ENCODE results near the gene PTPRE.
A peak's percentile ranks its signal among the peaks of the same experiment; 100 is the strongest.

The PTPRE gene

GRCh38 chr10:127999297-128000129 lies 92.6 kb downstream of the PTPRE start:
- no peak for DNase-seq (ENCODE audit: low read depth in 2 of 2)

GRCh38 chr10:128000471-128001362 lies 93.8 kb downstream of the PTPRE start:
- DNase-seq (ENCODE audit: low read depth in 2 of 2): no peak

GRCh38 chr10:128001363-128001745 lies 94.5 kb downstream of the PTPRE start:
- no peak for DNase-seq (ENCODE audit: low read depth in 2 of 2)

- DNase-seq (ENCODE audit: low read depth in 2 of 2): no peak
These were observed 94.9 kb downstream of the PTPRE start for GRCh38 chr10:128001849-128002248.

- no peak for DNase-seq (ENCODE audit: low read depth in 2 of 2)
These were observed 96.6 kb downstream of the PTPRE start for GRCh38 chr10:128003521-128003920.

- DNase-seq (ENCODE audit: low read depth in 2 of 2): no peak
These were observed 99.0 kb downstream of the PTPRE start for GRCh38 chr10:128005858-128006257.

GRCh38 chr10:128007056-128007455 lies 100.2 kb downstream of the PTPRE start:
- no peak for DNase-seq (ENCODE audit: low read depth in 2 of 2)

- DNase-seq (ENCODE audit: low read depth in 2 of 2): no peak
These were observed 101.1 kb downstream of the PTPRE start for GRCh38 chr10:128007971-128008370.

- no peak for DNase-seq (ENCODE audit: low read depth in 2 of 2)
These were observed 101.8 kb downstream of the PTPRE start for GRCh38 chr10:128008521-128009250.

- DNase-seq (ENCODE audit: low read depth in 2 of 2): no peak
These were observed 102.6 kb downstream of the PTPRE start for GRCh38 chr10:128009372-128010126.

GRCh38 chr10:128011059-128011979 lies 104.4 kb downstream of the PTPRE start:
- peak; percentile 75 to 88 for DNase-seq (ENCODE audit: low read depth in 2 of 2)

GRCh38 chr10:128013626-128014025 lies 106.7 kb downstream of the PTPRE start:
- DNase-seq (ENCODE audit: low read depth in 2 of 2): no peak

GRCh38 chr10:128014236-128014635 lies 107.3 kb downstream of the PTPRE start:
- no peak for DNase-seq (ENCODE audit: low read depth in 2 of 2)

- DNase-seq (ENCODE audit: low read depth in 2 of 2): no peak
These were observed 109.6 kb downstream of the PTPRE start for GRCh38 chr10:128016423-128017060.

GRCh38 chr10:128017822-128018221 lies 110.9 kb downstream of the PTPRE start:
- DNase-seq (ENCODE audit: low read depth in 2 of 2): no peak

- no peak for DNase-seq (ENCODE audit: low read depth in 2 of 2)
These were observed 111.3 kb downstream of the PTPRE start for GRCh38 chr10:128018236-128018635.

- DNase-seq (ENCODE audit: low read depth in 2 of 2): no peak
These were observed 111.8 kb downstream of the PTPRE start for GRCh38 chr10:128018691-128019090.

GRCh38 chr10:128022261-128023196 lies 115.6 kb downstream of the PTPRE start:
- no peak for DNase-seq (ENCODE audit: low read depth in 2 of 2)

- no peak for DNase-seq (ENCODE audit: low read depth in 2 of 2)
These were observed 117.5 kb downstream of the PTPRE start for GRCh38 chr10:128024426-128024825.

Data from stimulated activated CD4-positive, alpha-beta T cell treated with anti-CD3 and anti-CD28 coated beads, Interleukin-4, amount 100 ng/mL, for 48 hours (primary cell).